Right cardiac atrium (tissue), 5 donors: ENCODE results near the gene OR6C75. TPM values are rescaled to one million over a fixed set of nuclear protein-coding genes. Genes with fewer than 3 reads are reported as not detected.

Experiments
- polyA plus RNA-seq: library from polyadenylated mRNA; stranded (reverse); fragments of 200-250 nt; gene quantifications from one replicate; pipeline ENCODE4 v1.2.3, GENCODE V29; 2013
- total RNA-seq, 4 donors: library from RNA; stranded (reverse); fragmentation: NEBNext Ultra II Directional; extraction: Animal tissue kit (Norgen Biotek cat#: 25700); gene quantifications; one replicate each; pipeline ENCODE4 v1.2.1, GENCODE V29; 2021
- donor health status: healthy with polysubstance abuse.
- donor health status: DM: no; HTN: yes; CAD: no.
- donor health status: DM: no; HTN: no; CAD: no.
- donor health status: DM: no; HTN: yes; CAD: no; lungs with severe emphysema.
- donor health status: DM: yes; HTN: yes; CAD: no.

OR6C75 gene
- total and polyA plus RNA-seq, 5 donors = not detected

Other genes starting within 250 kb of the OR6C75 start
- gene OR9K2, start 236.6 kb upstream of the OR6C75 start, total RNA-seq = not detected
- gene OR9K2, start 236.6 kb upstream of the OR6C75 start, polyA plus RNA-seq = not detected
- gene OR10A7, start 141.9 kb upstream of the OR6C75 start, total RNA-seq = not detected
- gene OR10A7, start 141.9 kb upstream of the OR6C75 start, polyA plus RNA-seq = not detected
- not detected for gene OR6C74, start 118.4 kb upstream of the OR6C75 start, total RNA-seq
- not detected for gene OR6C74, start 118.4 kb upstream of the OR6C75 start, polyA plus RNA-seq
- gene OR6C6, start 66.4 kb upstream of the OR6C75 start, total RNA-seq = not detected
- gene OR6C6, start 66.4 kb upstream of the OR6C75 start, polyA plus RNA-seq = not detected
- gene OR6C1, start 48.6 kb upstream of the OR6C75 start, total RNA-seq = not detected
- gene OR6C1, start 48.6 kb upstream of the OR6C75 start, polyA plus RNA-seq = not detected
- not detected for gene OR6C3, start 32.2 kb upstream of the OR6C75 start, total RNA-seq
- gene OR6C3, start 32.2 kb upstream of the OR6C75 start, polyA plus RNA-seq = not detected
- not detected for gene OR6C65, start 37.6 kb downstream of the OR6C75 start, total RNA-seq
- not detected for gene OR6C65, start 37.6 kb downstream of the OR6C75 start, polyA plus RNA-seq
- not detected for gene OR6C76, start 63.3 kb downstream of the OR6C75 start, total RNA-seq
- not detected for gene OR6C76, start 63.3 kb downstream of the OR6C75 start, polyA plus RNA-seq
- not detected for gene OR6C2, start 81.1 kb downstream of the OR6C75 start, total RNA-seq
- not detected for gene OR6C2, start 81.1 kb downstream of the OR6C75 start, polyA plus RNA-seq
- gene OR6C70, start 107.2 kb downstream of the OR6C75 start, total RNA-seq = not detected
- not detected for gene OR6C70, start 107.2 kb downstream of the OR6C75 start, polyA plus RNA-seq
- gene OR6C68, start 129.4 kb downstream of the OR6C75 start, total RNA-seq = not detected
- gene OR6C68, start 129.4 kb downstream of the OR6C75 start, polyA plus RNA-seq = not detected
- not detected for gene OR6C4, start 186.6 kb downstream of the OR6C75 start, total RNA-seq
- gene OR6C4, start 186.6 kb downstream of the OR6C75 start, polyA plus RNA-seq = not detected
- gene OR2AP1, start 209.5 kb downstream of the OR6C75 start, total RNA-seq = not detected
- gene OR2AP1, start 209.5 kb downstream of the OR6C75 start, polyA plus RNA-seq = not detected